Activated T-helper 1 cell treated with anti-CD3 and anti-CD28 coated beads, Interleukin-2, amount 50 U/mL, for 16 hours (primary cell): ENCODE results near the gene SLC48A1.

Experiments
- DNase-seq, 2 donors: peaks; one replicate each; pipeline ENCODE4 v3.0.0-alpha.2; 2020; ENCODE audit warnings: low read depth in 1 of 2, low spot score in 1 of 2

Gene SLC48A1

GRCh38 chr12:47757840-47758583 lies 15.0 kb upstream of the SLC48A1 start:
- DNase-seq = no peak

- no peak for DNase-seq
Measured at GRCh38 chr12:47758584-47758833, 14.5 kb upstream of the SLC48A1 start.

- peak; percentile 35 to 58 for DNase-seq
Measured at GRCh38 chr12:47758834-47759690, 14.0 kb upstream of the SLC48A1 start, which contains the start of gene RAPGEF3. Gene RAPGEF3 (minus strand): TSS chr12:47758880. CDS start chr12:47758556, 324 bp downstream.

- no peak for DNase-seq
Measured at GRCh38 chr12:47762850-47763465, 10.1 kb upstream of the SLC48A1 start.

- DNase-seq = no peak
Measured at GRCh38 chr12:47763481-47764346, 9.3 kb upstream of the SLC48A1 start.

GRCh38 chr12:47766502-47767215 lies 6.4 kb upstream of the SLC48A1 start:
- no peak for DNase-seq

- DNase-seq = peak; percentile 41 to 49
Measured at GRCh38 chr12:47767216-47767724, 5.8 kb upstream of the SLC48A1 start.

GRCh38 chr12:47768323-47768811 lies 4.7 kb upstream of the SLC48A1 start:
- DNase-seq = no peak

GRCh38 chr12:47769234-47770085 lies 3.6 kb upstream of the SLC48A1 start:
- DNase-seq = no peak

- no peak for DNase-seq
Measured at GRCh38 chr12:47770086-47770726, 2.8 kb upstream of the SLC48A1 start.

GRCh38 chr12:47771304-47771703 lies 1.7 kb upstream of the SLC48A1 start:
- no peak for DNase-seq

- DNase-seq = no peak
Measured at GRCh38 chr12:47772094-47772660, 861 bp upstream of the SLC48A1 start.

GRCh38 chr12:47772738-47773061 lies 338 bp upstream of the SLC48A1 start:
- no peak for DNase-seq

- DNase-seq = no peak
Measured at GRCh38 chr12:47773858-47774580, 981 bp downstream of the SLC48A1 start.

GRCh38 chr12:47774663-47775062 lies 1.6 kb downstream of the SLC48A1 start:
- no peak for DNase-seq

- DNase-seq = no peak
Measured at GRCh38 chr12:47775100-47775911, 2.3 kb downstream of the SLC48A1 start.
